Astrocyte (in vitro differentiated cells and primary cell): ENCODE data around the gene PPARG. TPM values are rescaled to one million over a fixed set of nuclear protein-coding genes. Genes with fewer than 3 reads are reported as not detected.

Experiments
- DNase-seq: peaks from one replicate; pipeline ENCODE4 v3.0.0-alpha.2; 2010; ENCODE audit warnings: low read depth
- FAIRE-seq: peaks from 2 replicates; lab custom pipeline; 2011; peaks lifted over from hg19 to GRCh38; lab: Jason Lieb, UNC
- H2AFZ ChIP-seq: 2 replicates; pipeline ENCODE4 v1.6.0; 2012; ENCODE audit warnings: low read depth, low read length, inconsistent platforms
- H3K27ac ChIP-seq: 2 replicates; pipeline ENCODE4 v1.5.1; 2011; ENCODE audit warnings: low read depth, low read length, inconsistent platforms
- H3K27me3 ChIP-seq: 2 replicates; pipeline ENCODE4 v1.6.0; 2011; ENCODE audit warnings: low read length, inconsistent platforms; ENCODE audit not compliant: insufficient read depth
- H3K36me3 ChIP-seq: 2 replicates; pipeline ENCODE4 v1.5.1; 2011; ENCODE audit warnings: low read length, inconsistent platforms; ENCODE audit not compliant: insufficient read depth
- H3K4me1 ChIP-seq: 2 replicates; pipeline ENCODE4 v1.5.1; 2011; ENCODE audit warnings: low read length, inconsistent platforms; ENCODE audit not compliant: insufficient read depth
- H3K4me2 ChIP-seq: 2 replicates; pipeline ENCODE4 v1.6.0; 2012; ENCODE audit warnings: low read length, inconsistent platforms
- H3K4me3 ChIP-seq: 2 replicates; pipeline ENCODE4 v1.5.1; 2011; ENCODE audit warnings: low read depth, mild to moderate bottlenecking, low read length, inconsistent platforms; ENCODE audit not compliant: insufficient read depth
- H3K79me2 ChIP-seq: 2 replicates; pipeline ENCODE4 v1.6.0; 2012; ENCODE audit warnings: mild to moderate bottlenecking, low read length, inconsistent platforms; ENCODE audit not compliant: insufficient read depth
- H3K9ac ChIP-seq: 2 replicates; pipeline ENCODE4 v1.6.0; 2012; ENCODE audit warnings: mild to moderate bottlenecking, low read length, inconsistent platforms
- H3K9me3 ChIP-seq: 2 replicates; pipeline ENCODE4 v1.5.1; 2012; ENCODE audit warnings: low read depth, mild to moderate bottlenecking, low read length, inconsistent platforms; ENCODE audit not compliant: insufficient read depth
- H4K20me1 ChIP-seq: 2 replicates; pipeline ENCODE4 v1.6.0; 2012; ENCODE audit warnings: low read length, inconsistent platforms; ENCODE audit not compliant: insufficient read depth
- H3K27ac Mint-ChIP-seq: one replicate; pipeline ENCODE4 v1.8.0; 2021; ENCODE audit warnings: mild to moderate bottlenecking, mixed read lengths; ENCODE audit not compliant: unreplicated experiment
- H3K27me3 Mint-ChIP-seq: one replicate; pipeline ENCODE4 v1.8.0; 2021; ENCODE audit warnings: low read depth, mixed read lengths; ENCODE audit not compliant: unreplicated experiment
- H3K36me3 Mint-ChIP-seq: one replicate; pipeline ENCODE4 v1.8.0; 2021; ENCODE audit warnings: low read depth, mixed read lengths; ENCODE audit not compliant: unreplicated experiment
- H3K4me1 Mint-ChIP-seq: one replicate; pipeline ENCODE4 v1.8.0; 2021; ENCODE audit warnings: low read depth, mixed read lengths; ENCODE audit not compliant: unreplicated experiment
- H3K4me3 Mint-ChIP-seq: one replicate; pipeline ENCODE4 v1.8.0; 2021; ENCODE audit warnings: mild to moderate bottlenecking, moderate library complexity, mixed read lengths; ENCODE audit not compliant: unreplicated experiment
- H3K9me3 Mint-ChIP-seq: one replicate; pipeline ENCODE4 v1.8.0; 2021; ENCODE audit warnings: mild to moderate bottlenecking, mixed read lengths; ENCODE audit not compliant: unreplicated experiment
- CTCF ChIP-seq: IDR thresholded peaks from 2 replicates; pipeline ENCODE4 v1.5.1; 2011; ENCODE audit warnings: low read depth, mild to moderate bottlenecking, inconsistent platforms, low read length, moderate library complexity; ENCODE audit not compliant: insufficient read depth
- EZH2 ChIP-seq: IDR thresholded peaks from 2 replicates; pipeline ENCODE4 v1.6.1; 2012; ENCODE audit warnings: mild to moderate bottlenecking, low read length, inconsistent platforms; ENCODE audit not compliant: insufficient read depth
- total RNA-seq: library from RNA; stranded (reverse); gene quantifications from 2 replicates; pipeline ENCODE4 v1.2.1, GENCODE V29; 2021

The PPARG gene
- total RNA-seq, 1 donor from 2014 or later = 4.4 TPM

GRCh38 chr3:12303993-12304392, 15.1 kb downstream of the PPARG start:
- H2AFZ ChIP-seq = no peak overlapping the region
- H3K4me3 ChIP-seq = no peak overlapping the region
- no peaks in the 10 kb centered on the region for H3K27me3 ChIP-seq
- TF ChIP-seq EZH2 = no peak
- TF ChIP-seq CTCF = no peak
- DNase-seq (no peak), FAIRE-seq (no peak)
- peak overlapping the region; percentile 8 for H3K27ac ChIP-seq
- Mint-ChIP-seq H3K27me3 (no peaks in the 10 kb centered on the region), H3K9me3 (peaks cover 2% of the 10 kb centered on the region), H3K27ac (no peak overlapping the region), H3K4me3 (no peak overlapping the region), H3K36me3 (no peaks in the 10 kb centered on the region), H3K4me1 (peaks cover 13% of the 10 kb centered on the region)
- H3K79me2 ChIP-seq = no peaks in the 10 kb centered on the region
- H3K9me3 ChIP-seq = no peaks in the 10 kb centered on the region
- H4K20me1 ChIP-seq = no peaks in the 10 kb centered on the region
- no peaks in the 10 kb centered on the region for H3K36me3 ChIP-seq
- no peak overlapping the region for H3K9ac ChIP-seq
- H3K4me1 ChIP-seq = peaks cover 5% of the 10 kb centered on the region
- H3K4me2 ChIP-seq = no peak overlapping the region

GRCh38 chr3:12307136-12307535, 18.3 kb downstream of the PPARG start:
- H3K4me3 ChIP-seq = no peak overlapping the region
- H3K36me3 ChIP-seq = no peaks in the 10 kb centered on the region
- H2AFZ ChIP-seq = no peak overlapping the region
- peak overlapping the region; percentile 7 for H3K27ac ChIP-seq
- H3K36me3 Mint-ChIP-seq = no peaks in the 10 kb centered on the region
- peak overlapping the region; percentile 19 for H3K27ac Mint-ChIP-seq
- H3K27me3 Mint-ChIP-seq = no peaks in the 10 kb centered on the region
- H4K20me1 ChIP-seq = no peaks in the 10 kb centered on the region
- no peak overlapping the region for H3K4me3 Mint-ChIP-seq
- FAIRE-seq = no peak
- no peak for TF ChIP-seq CTCF
- no peak for TF ChIP-seq EZH2
- no peak for DNase-seq
- H3K9me3 ChIP-seq = no peaks in the 10 kb centered on the region
- H3K9me3 Mint-ChIP-seq = peaks cover 2% of the 10 kb centered on the region
- H3K79me2 ChIP-seq = peaks cover 4% of the 10 kb centered on the region
- peaks cover 5% of the 10 kb centered on the region for H3K4me1 ChIP-seq
- H3K9ac ChIP-seq = no peak overlapping the region
- H3K27me3 ChIP-seq = no peaks in the 10 kb centered on the region
- H3K4me2 ChIP-seq = peak overlapping the region; percentile 36
- H3K4me1 Mint-ChIP-seq = peaks cover 16% of the 10 kb centered on the region

GRCh38 chr3:12308517-12308916, 19.6 kb downstream of the PPARG start:
- H3K4me2 ChIP-seq = peak overlapping the region; percentile 36
- no peaks in the 10 kb centered on the region for H3K9me3 ChIP-seq
- Mint-ChIP-seq H3K36me3 (no peaks in the 10 kb centered on the region), H3K27ac (peak overlapping the region; percentile 84), H3K4me1 (peaks cover 14% of the 10 kb centered on the region), H3K9me3 (peaks cover 2% of the 10 kb centered on the region), H3K4me3 (no peak overlapping the region), H3K27me3 (no peaks in the 10 kb centered on the region)
- H3K27me3 ChIP-seq = no peaks in the 10 kb centered on the region
- H3K4me3 ChIP-seq = no peak overlapping the region
- H3K36me3 ChIP-seq = no peaks in the 10 kb centered on the region
- DNase-seq (peak; percentile 89), FAIRE-seq (no peak)
- peaks cover 4% of the 10 kb centered on the region for H3K79me2 ChIP-seq
- no peaks in the 10 kb centered on the region for H4K20me1 ChIP-seq
- TF ChIP-seq CTCF (no peak), EZH2 (no peak)
- peaks cover 5% of the 10 kb centered on the region for H3K4me1 ChIP-seq
- peak overlapping the region; percentile 33 for H3K27ac ChIP-seq
- no peak overlapping the region for H3K9ac ChIP-seq
- no peak overlapping the region for H2AFZ ChIP-seq
